ENCODE measurements around the gene GAB1. TPM values are rescaled to one million over a fixed set of nuclear protein-coding genes. Genes with fewer than 3 reads are reported as not detected.

Gene GAB1
- total RNA-seq, 1 donor from 2014 or later, result 27.2 TPM

DNA sequence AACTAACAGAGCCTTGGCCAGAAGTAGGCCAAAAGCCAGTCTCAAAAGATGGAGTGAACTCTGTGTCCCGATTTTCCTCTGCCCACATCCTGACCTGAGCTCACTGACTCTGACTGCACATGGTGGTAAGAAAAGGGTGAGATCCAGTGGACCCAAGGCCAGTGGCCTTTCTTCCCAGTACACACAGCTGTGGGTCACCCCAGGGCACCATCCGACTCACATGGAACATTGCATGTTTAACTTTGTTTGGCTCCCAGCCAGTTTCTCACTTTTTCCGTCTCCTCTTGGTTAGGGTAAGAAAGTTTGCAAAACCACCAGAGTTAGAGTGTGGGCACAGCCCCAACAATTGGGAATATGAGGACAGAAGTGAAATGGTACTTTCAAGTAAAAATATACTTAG, 69.8 kb downstream of the GAB1 start:
- no peak for DNase-seq (ENCODE audit: low read depth, low spot score)
- TF ChIP-seq, protein P1, sequence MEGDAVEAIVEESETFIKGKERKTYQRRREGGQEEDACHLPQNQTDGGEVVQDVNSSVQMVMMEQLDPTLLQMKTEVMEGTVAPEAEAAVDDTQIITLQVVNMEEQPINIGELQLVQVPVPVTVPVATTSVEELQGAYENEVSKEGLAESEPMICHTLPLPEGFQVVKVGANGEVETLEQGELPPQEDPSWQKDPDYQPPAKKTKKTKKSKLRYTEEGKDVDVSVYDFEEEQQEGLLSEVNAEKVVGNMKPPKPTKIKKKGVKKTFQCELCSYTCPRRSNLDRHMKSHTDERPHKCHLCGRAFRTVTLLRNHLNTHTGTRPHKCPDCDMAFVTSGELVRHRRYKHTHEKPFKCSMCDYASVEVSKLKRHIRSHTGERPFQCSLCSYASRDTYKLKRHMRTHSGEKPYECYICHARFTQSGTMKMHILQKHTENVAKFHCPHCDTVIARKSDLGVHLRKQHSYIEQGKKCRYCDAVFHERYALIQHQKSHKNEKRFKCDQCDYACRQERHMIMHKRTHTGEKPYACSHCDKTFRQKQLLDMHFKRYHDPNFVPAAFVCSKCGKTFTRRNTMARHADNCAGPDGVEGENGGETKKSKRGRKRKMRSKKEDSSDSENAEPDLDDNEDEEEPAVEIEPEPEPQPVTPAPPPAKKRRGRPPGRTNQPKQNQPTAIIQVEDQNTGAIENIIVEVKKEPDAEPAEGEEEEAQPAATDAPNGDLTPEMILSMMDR (conservative IDR thresholded peaks at IDR 0.05), result no peak
- no peak overlapping the region for H3K4me3 Mint-ChIP-seq
- H3K27ac Mint-ChIP-seq (ENCODE audit: unreplicated experiment), result peak overlapping the region; percentile 58
- H3K9me3 Mint-ChIP-seq, result peaks cover 3% of the 10 kb centered on the region
- peaks cover 8% of the 10 kb centered on the region for H3K36me3 Mint-ChIP-seq (ENCODE audit: low read depth)
- H3K4me1 Mint-ChIP-seq, result peaks cover 76% of the 10 kb centered on the region
- peaks cover 7% of the 10 kb centered on the region for H3K27me3 Mint-ChIP-seq (ENCODE audit: low read depth)

- peaks cover 3% of the 10 kb centered on the region for H3K9me3 Mint-ChIP-seq
- H3K27me3 Mint-ChIP-seq (ENCODE audit: low read depth), result peaks cover 9% of the 10 kb centered on the region
- TF ChIP-seq, protein P1 (conservative IDR thresholded peaks at IDR 0.05), result no peak
- peaks cover 81% of the 10 kb centered on the region for H3K4me1 Mint-ChIP-seq
- no peak overlapping the region for H3K4me3 Mint-ChIP-seq
- H3K36me3 Mint-ChIP-seq (ENCODE audit: low read depth), result peaks cover 8% of the 10 kb centered on the region
- no peak overlapping the region for H3K27ac Mint-ChIP-seq (ENCODE audit: unreplicated experiment)
- DNase-seq (ENCODE audit: low read depth, low spot score), result no peak
These were observed 70.8 kb downstream of the GAB1 start for GRCh38 chr4:143407474-143407873.

DNA sequence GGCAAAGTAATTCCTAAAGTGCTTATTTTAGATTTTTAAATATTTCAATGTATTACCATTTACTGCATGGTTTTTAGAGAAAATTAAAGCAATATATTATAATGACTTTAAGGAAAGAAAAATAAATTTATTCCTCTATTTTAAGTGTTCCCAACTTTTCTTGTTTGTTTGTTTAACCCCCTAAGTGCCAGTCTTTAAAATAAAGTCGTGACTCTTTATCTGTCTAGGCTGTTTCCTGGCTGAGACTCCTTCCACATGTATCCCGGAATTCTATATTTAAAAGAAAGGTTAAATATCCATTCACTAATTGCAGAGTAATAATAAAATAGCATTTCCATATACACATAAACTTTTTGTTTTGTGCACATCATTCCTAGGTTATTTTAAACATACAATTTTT, 71.2 kb downstream of the GAB1 start:
- TF ChIP-seq, protein P1 (conservative IDR thresholded peaks at IDR 0.05), result no peak
- Mint-ChIP-seq H3K27ac (ENCODE audit: unreplicated experiment) (no peak overlapping the region), H3K36me3 (ENCODE audit: low read depth) (peaks cover 8% of the 10 kb centered on the region), H3K4me1 (peaks cover 81% of the 10 kb centered on the region), H3K27me3 (ENCODE audit: low read depth) (peaks cover 11% of the 10 kb centered on the region), H3K9me3 (peaks cover 3% of the 10 kb centered on the region), H3K4me3 (no peak overlapping the region)
- no peak for DNase-seq (ENCODE audit: low read depth, low spot score)

DNA sequence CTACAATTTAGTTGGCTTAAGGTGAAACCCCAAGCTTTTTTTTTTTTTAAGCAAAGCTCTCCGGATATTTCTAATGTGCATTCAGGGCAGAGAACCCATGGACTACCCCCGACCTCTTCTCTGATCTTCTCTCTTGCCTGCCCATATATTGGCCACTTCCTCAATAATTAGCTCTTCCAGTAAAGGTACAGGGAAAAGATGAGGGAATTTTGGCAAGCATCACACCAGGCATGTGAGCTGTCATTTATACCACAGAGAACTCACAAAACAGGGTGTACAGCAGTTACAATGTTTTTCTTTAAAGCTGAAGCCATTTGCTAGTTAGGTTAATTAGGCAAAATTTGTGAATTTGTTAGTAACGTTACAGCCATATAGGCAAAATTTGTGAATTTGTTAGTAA, 73.3 kb downstream of the GAB1 start:
- no peak overlapping the region for H3K4me3 Mint-ChIP-seq
- H3K36me3 Mint-ChIP-seq (ENCODE audit: low read depth), result peaks cover 8% of the 10 kb centered on the region
- peak overlapping the region; percentile 36 for H3K27ac Mint-ChIP-seq (ENCODE audit: unreplicated experiment)
- H3K4me1 Mint-ChIP-seq, result peaks cover 81% of the 10 kb centered on the region
- peaks cover 11% of the 10 kb centered on the region for H3K27me3 Mint-ChIP-seq (ENCODE audit: low read depth)
- DNase-seq (ENCODE audit: low read depth, low spot score), result no peak
- TF ChIP-seq, protein P1 (conservative IDR thresholded peaks at IDR 0.05), result no peak
- H3K9me3 Mint-ChIP-seq, result peaks cover 3% of the 10 kb centered on the region

DNA sequence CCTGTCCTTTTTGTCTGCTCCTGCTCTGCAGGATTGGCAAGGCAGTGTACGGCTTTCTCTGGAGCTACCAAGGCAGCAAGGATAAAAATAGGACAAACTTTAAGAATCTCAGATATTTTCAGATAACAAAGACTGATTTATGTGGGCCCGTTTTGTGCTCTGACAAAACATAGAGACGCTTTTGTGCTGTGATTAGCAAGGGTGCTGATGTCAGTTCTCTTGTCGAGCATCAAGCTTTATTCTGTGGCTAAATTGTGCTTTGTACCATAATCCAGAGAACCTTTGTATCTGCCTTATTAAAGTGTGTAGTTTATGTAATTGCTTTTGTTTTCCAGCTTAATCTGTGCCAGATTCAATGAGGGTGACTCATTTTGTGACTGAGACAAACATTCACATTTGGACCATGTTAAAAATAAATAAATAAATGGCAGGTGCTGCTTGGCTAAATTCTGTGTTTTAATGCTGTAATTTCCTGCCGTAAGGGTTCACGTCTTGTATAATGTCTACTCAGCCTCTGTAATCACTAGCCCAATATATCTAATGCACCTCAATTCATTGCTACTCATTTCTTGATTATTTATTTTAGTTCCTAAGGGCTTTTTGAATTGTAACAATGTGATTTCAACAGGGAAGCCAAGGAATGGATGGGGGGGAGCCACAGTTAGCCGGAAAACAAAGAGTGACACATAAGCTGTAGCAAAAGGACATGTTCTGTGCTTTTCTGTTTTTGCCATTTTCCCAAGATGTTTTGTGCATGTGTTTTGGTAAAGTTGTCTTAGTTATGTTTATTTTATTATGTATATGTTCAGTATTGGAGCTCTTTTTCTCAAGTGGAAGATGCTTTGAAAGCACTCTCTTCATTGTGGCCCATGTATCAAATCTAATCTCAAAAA, 75.1 kb downstream of the GAB1 start:
- Mint-ChIP-seq H3K4me3 (peak overlapping the region; percentile 65), H3K27me3 (ENCODE audit: low read depth) (peaks cover 11% of the 10 kb centered on the region), H3K4me1 (peaks cover 67% of the 10 kb centered on the region), H3K27ac (ENCODE audit: unreplicated experiment) (peak overlapping the region; percentile 98), H3K36me3 (ENCODE audit: low read depth) (peaks cover 8% of the 10 kb centered on the region), H3K9me3 (peaks cover 3% of the 10 kb centered on the region)
- TF ChIP-seq, protein P1 (conservative IDR thresholded peaks at IDR 0.05), result no peak
- no peak for DNase-seq (ENCODE audit: low read depth, low spot score)

Measured in neural crest cell (in vitro differentiated cells).